HL-60 (cell line): Measurements from ENCODE around the gene MKKS.

Source experiments
- CTCF ChIP-seq: IDR thresholded peaks from one replicate; pipeline ENCODE4 v1.5.1; 2011; ENCODE audit warnings: low read length, control low read depth, inconsistent platforms; ENCODE audit not compliant: insufficient read depth
- REST ChIP-seq: IDR thresholded peaks from 2 replicates; pipeline ENCODE4 v1.6.1; 2012; ENCODE audit warnings: low read depth; ENCODE audit not compliant: insufficient replicate concordance
- SPI1 ChIP-seq: IDR thresholded peaks from 2 replicates; pipeline ENCODE4 v1.6.1; 2012; ENCODE audit warnings: low read depth, mild to moderate bottlenecking, borderline replicate concordance

GRCh38 chr20:10357974-10358373 is 76.0 kb downstream of the MKKS start:
- no peak for TF ChIP-seq CTCF
- no peak for TF ChIP-seq REST
- no peak for TF ChIP-seq SPI1
